GM12865 (cell line): ENCODE measurements around the gene TPGS2.

Experiments
- DNase-seq: peaks from one replicate; pipeline ENCODE4 v3.0.0; 2010; ENCODE audit warnings: low read depth
- H3K4me3 ChIP-seq: 2 replicates; pipeline ENCODE4 v1.5.1; 2011; ENCODE audit warnings: mild to moderate bottlenecking, low read depth, low read length, control low read depth
- TF ChIP-seq, protein P1 (sequence below): IDR thresholded peaks from 2 replicates; pipeline ENCODE4 v1.5.1; 2011; ENCODE audit warnings: low read length, control low read depth, low read depth, inconsistent platforms; ENCODE audit not compliant: insufficient read depth; ENCODE audit errors: missing control alignments

Gene TPGS2

DNA sequence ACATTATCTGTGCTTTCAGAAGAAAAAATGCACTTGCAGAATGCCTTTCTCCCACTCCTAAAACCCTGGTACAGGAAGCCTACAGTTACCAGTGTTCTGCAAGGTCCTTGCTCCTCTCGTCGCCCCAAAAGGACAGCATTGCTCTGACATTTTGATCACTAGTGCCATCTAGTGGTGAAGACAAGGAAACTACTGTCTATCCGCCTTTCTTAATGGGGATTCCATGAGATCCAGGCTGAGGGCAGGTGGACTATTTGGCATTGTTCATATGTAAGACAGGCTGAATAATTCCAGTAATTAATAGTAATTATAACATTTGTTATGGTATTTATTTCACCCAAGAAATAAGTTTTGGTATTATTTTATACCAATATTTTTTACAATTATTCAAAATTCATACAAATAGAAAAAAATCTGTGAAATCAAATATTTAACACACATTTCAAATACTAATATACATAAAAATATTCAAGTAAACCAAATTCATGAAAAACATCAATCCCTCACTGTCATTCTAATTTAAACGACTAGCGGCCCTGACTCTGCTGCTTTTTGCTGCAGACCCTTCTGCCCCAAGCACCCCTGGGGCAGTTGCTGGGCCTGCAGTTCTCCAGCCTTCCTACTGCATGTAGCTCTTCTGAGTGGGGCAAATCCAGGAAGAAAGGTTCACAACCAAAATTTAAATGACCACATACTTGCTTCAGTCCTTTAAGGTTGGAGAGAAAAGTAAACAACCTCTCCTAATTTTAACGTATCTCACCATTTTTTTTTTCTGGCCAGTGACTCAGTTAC is 19.0 kb downstream of the TPGS2 start:
- TF ChIP-seq, protein P1, sequence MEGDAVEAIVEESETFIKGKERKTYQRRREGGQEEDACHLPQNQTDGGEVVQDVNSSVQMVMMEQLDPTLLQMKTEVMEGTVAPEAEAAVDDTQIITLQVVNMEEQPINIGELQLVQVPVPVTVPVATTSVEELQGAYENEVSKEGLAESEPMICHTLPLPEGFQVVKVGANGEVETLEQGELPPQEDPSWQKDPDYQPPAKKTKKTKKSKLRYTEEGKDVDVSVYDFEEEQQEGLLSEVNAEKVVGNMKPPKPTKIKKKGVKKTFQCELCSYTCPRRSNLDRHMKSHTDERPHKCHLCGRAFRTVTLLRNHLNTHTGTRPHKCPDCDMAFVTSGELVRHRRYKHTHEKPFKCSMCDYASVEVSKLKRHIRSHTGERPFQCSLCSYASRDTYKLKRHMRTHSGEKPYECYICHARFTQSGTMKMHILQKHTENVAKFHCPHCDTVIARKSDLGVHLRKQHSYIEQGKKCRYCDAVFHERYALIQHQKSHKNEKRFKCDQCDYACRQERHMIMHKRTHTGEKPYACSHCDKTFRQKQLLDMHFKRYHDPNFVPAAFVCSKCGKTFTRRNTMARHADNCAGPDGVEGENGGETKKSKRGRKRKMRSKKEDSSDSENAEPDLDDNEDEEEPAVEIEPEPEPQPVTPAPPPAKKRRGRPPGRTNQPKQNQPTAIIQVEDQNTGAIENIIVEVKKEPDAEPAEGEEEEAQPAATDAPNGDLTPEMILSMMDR: peak; percentile 76
- peak; percentile 78 for DNase-seq
- H3K4me3 ChIP-seq: no peak overlapping the region

DNA sequence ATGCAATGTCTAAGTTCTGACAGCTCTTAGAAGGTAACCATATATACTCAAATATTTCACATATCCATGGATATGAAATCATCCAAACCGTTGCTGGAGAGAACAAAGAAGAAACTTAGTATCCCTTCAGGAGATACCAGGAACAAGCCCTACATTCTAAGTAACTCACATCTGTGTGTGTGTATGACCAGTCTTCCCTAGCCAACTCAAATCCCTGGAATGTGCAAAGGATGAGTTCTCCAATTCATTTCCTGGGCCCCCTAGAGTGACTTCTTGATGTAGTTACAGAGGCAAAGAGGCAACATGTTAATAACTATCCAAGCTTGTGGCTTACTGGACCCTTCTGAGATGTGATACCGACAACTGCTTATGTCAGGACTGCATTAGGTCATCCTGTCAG is 20.1 kb downstream of the TPGS2 start:
- H3K4me3 ChIP-seq: no peak overlapping the region
- TF ChIP-seq, protein P1: no peak
- DNase-seq: no peak

DNA sequence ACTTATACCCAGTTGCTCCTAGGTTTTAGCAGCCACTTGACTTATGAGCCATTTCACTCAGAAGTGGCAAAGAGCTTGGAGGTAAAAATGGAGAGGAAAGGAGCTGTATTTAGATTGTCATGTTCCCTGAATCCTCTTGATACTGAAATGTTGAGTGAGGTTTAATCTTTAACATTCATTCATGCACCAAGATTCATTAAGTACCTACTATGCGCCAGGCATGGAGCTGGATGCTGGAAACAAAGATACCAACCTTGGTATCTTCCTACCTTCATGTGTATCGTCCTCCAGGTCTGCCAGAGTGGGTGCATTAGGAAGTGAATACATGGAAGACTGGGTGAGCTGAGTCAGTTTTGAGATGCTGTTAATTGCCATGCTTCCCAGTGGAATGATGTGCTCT is 23.7 kb downstream of the TPGS2 start:
- DNase-seq: no peak
- H3K4me3 ChIP-seq: no peak overlapping the region
- TF ChIP-seq, protein P1: no peak

DNA sequence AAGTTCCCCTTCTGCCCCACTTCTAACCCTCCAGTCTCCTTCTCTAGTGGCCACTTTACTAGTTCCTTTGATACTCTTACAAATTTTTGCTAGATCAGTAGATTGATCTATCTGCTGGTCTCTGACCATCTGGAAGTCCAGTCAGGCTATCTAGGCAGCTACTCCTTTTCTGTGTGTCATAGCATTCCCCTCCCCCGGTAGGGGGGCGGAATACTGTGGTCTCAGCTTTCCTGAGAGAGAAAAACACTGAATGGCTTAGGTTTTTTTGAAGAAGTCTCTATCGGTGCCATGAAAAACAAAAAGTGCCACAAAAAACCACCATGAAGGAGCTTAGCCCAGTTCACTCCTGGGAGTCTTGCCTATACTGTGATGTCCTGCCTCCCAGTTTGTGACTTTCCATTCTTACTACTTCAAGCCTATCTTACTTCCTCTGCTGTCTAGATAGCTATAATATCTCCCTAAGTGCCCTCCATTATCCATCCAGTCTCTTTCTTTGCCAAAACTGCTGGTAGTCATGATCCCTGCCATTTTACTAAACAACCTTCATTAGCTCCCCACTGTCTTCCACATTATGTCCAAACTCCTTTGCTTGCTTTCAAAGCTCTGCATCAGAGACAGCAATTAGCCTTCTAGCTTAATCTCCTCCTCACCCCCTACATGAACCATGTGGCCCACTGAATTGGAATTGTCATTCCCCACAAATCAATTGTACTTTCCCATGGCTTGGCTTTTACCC is 29.9 kb downstream of the TPGS2 start:
- no peak overlapping the region for H3K4me3 ChIP-seq
- TF ChIP-seq, protein P1: no peak
- no peak for DNase-seq

DNA sequence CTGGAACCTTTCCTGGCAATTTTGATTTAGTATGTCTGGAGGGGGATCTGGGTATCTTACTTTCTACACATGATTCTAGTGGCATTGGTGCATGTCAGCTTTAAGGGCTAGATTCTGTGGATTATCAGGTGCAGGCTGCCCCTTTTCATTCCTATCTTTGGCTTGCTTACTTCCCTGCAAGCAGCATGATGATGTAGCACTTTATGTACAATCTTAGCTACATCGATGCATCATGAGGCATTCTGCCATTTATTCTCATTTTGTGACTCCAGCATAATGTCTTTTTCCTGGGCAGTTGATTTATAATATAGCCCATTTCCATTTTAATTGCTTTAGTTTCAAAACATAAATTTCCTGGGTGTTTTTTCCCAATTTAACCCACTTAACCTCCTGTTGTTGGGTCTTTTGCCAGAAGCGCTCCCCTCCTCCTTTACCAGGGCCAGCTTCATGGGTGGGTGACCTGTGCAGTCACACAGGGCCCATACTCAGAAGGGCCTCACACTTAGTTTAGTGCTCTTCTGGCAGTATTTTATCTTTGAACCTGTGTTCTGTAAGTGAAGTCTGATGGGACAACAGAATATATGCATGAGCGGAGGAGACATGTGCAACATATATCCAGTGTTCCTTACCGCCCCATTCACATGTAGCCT is 36.0 kb downstream of the TPGS2 start:
- TF ChIP-seq, protein P1: no peak
- no peak for DNase-seq
- no peak overlapping the region for H3K4me3 ChIP-seq

DNA sequence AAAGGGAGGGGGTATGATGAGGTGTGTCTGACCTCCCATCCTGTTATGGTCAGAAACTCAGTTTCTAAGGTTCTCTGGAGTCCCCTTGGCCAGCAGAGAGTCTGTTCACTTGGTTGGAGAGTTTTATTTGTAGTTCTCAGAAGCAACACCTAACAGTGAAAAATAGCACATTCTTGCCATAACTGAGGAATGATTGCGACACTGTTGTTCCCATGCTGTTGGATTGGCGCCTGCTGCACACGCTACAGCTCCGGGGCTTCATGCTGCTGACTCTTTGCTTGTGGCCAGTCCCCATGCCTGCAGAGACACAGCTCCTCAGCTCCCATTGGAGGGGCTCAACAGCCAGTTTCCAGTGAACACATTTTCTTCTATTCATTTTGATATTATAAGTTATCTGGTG is 42.1 kb downstream of the TPGS2 start:
- H3K4me3 ChIP-seq: no peak overlapping the region
- DNase-seq: no peak
- TF ChIP-seq, protein P1: no peak
